NCI-H2081 treated with DMSO at 0.1 percent for 48 hours (cell line): ENCODE measurements around the gene ULK4.
"Not testable (repeated sequence)": the region's sequence is repeated elsewhere in the genome, so short reads cannot be mapped to it uniquely, and the experiment has no call there.

Experiments used
- DNase-seq: peaks from one replicate; lab custom pipeline; 2025; lab: John Stamatoyannopoulos, UW

The ULK4 gene

GRCh38 chr3:41502481-41502880, 459.4 kb downstream of the ULK4 start:
- DNase-seq: no peak

GRCh38 chr3:41502023-41502422, 459.9 kb downstream of the ULK4 start:
- no peak for DNase-seq

GRCh38 chr3:41498847-41499246, 463.1 kb downstream of the ULK4 start:
- DNase-seq: no peak

GRCh38 chr3:41490360-41490759, 471.5 kb downstream of the ULK4 start:
- DNase-seq: no peak

GRCh38 chr3:41489231-41489630, 472.7 kb downstream of the ULK4 start:
- no peak for DNase-seq

GRCh38 chr3:41488501-41488900, 473.4 kb downstream of the ULK4 start:
- no peak for DNase-seq

GRCh38 chr3:41485484-41485883, 476.4 kb downstream of the ULK4 start:
- DNase-seq: no peak

- DNase-seq: no peak
Observed at GRCh38 chr3:41482134-41482533, 479.8 kb downstream of the ULK4 start.

- no peak for DNase-seq
Observed at GRCh38 chr3:41478278-41478677, 483.6 kb downstream of the ULK4 start.

- DNase-seq: no peak
Observed at GRCh38 chr3:41477399-41478014, 484.4 kb downstream of the ULK4 start.

- DNase-seq: no peak
Observed at GRCh38 chr3:41469083-41469482, 492.8 kb downstream of the ULK4 start.

GRCh38 chr3:41467481-41467880, 494.4 kb downstream of the ULK4 start:
- DNase-seq: no peak

GRCh38 chr3:41464858-41465257, 497.0 kb downstream of the ULK4 start:
- DNase-seq: no peak

GRCh38 chr3:41464401-41464800, 497.5 kb downstream of the ULK4 start:
- DNase-seq: no peak

GRCh38 chr3:41462103-41462691, 499.7 kb downstream of the ULK4 start:
- DNase-seq: no peak

GRCh38 chr3:41460736-41461135, 501.2 kb downstream of the ULK4 start:
- no peak for DNase-seq

- no peak for DNase-seq
Observed at GRCh38 chr3:41457176-41457575, 504.7 kb downstream of the ULK4 start.

- no peak for DNase-seq
Observed at GRCh38 chr3:41456162-41456561, 505.7 kb downstream of the ULK4 start.

- DNase-seq: not testable (repeated sequence)
Observed at GRCh38 chr3:41453618-41454017, 508.3 kb downstream of the ULK4 start.

GRCh38 chr3:41450416-41451231, 511.3 kb downstream of the ULK4 start:
- DNase-seq: no peak

GRCh38 chr3:41448396-41448795, 513.5 kb downstream of the ULK4 start:
- no peak for DNase-seq

- no peak for DNase-seq
Observed at GRCh38 chr3:41447701-41448100, 514.2 kb downstream of the ULK4 start.

- DNase-seq: not testable (repeated sequence)
Observed at GRCh38 chr3:41446316-41446715, 515.6 kb downstream of the ULK4 start.
